ENCODE data around the gene LIX1. TPM values are rescaled to one million over a fixed set of nuclear protein-coding genes. Genes with fewer than 3 reads are reported as not detected.

Gene LIX1
- total RNA-seq, 1 experiment from 2014 or later = not detected

DNA sequence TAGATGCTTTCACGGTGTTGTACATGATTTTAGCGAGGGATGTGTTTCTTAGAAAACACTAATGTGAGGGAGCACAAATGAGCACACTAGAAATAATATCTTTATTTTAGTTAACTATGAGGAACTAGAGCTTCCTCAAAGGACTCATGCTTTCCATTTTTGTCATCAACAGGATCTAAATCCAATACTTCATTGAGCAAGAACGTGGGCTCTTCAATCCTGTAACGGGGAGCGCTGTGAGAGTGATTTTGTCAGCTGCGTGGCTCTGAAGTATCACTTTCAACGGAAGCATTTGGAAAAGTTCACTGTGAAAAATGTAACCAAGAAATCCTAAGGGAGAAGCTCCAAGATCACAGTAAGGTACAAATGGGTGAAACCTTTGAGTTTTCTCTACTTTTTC is 93.2 kb downstream of the LIX1 start:
- no peak for TF ChIP-seq ELF4 (CRISPR knock-in tag; IDR thresholded peaks at IDR 0.05; ENCODE audit: low read depth)
- TF ChIP-seq TEAD1 (CRISPR knock-in tag; IDR thresholded peaks at IDR 0.05) = no peak
- TF ChIP-seq, protein P1, sequence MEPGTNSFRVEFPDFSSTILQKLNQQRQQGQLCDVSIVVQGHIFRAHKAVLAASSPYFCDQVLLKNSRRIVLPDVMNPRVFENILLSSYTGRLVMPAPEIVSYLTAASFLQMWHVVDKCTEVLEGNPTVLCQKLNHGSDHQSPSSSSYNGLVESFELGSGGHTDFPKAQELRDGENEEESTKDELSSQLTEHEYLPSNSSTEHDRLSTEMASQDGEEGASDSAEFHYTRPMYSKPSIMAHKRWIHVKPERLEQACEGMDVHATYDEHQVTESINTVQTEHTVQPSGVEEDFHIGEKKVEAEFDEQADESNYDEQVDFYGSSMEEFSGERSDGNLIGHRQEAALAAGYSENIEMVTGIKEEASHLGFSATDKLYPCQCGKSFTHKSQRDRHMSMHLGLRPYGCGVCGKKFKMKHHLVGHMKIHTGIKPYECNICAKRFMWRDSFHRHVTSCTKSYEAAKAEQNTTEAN (CRISPR knock-in tag; IDR thresholded peaks at IDR 0.05) = no peak
- TF ChIP-seq ESRRA (CRISPR knock-in tag; IDR thresholded peaks at IDR 0.05; ENCODE audit: borderline replicate concordance) = no peak
- no peak for TF ChIP-seq ZNF219 (CRISPR knock-in tag; IDR thresholded peaks at IDR 0.05; ENCODE audit: borderline replicate concordance)
- no peak for TF ChIP-seq ATF2 (CRISPR knock-in tag; IDR thresholded peaks at IDR 0.05; ENCODE audit: borderline replicate concordance, low read depth)
- CTCF ChIA-PET = interaction anchor here (1.8 kb wide), 1 partner anchor 94 kb away, joined by 5 read pairs; the partner anchor contains the start of gene LIX1
- H3K9me3 Mint-ChIP-seq = peaks cover 20% of the 10 kb centered on the region

GRCh38 chr5:97047076-97047475 is 95.3 kb downstream of the LIX1 start:
- Mint-ChIP-seq H3K27ac (no peak overlapping the region), H3K9me3 (peaks cover 11% of the 10 kb centered on the region), H3K4me3 (no peak overlapping the region), H3K4me1 (peaks cover 33% of the 10 kb centered on the region), H3K36me3 (no peaks in the 10 kb centered on the region), H3K27me3 (ENCODE audit: low read depth) (no peaks in the 10 kb centered on the region)
- no peak for ATAC-seq
- TF ChIP-seq ATF1 (CRISPR knock-in tag; IDR thresholded peaks at IDR 0.05) (no peak), SOX15 (CRISPR knock-in tag; IDR thresholded peaks at IDR 0.05) (no peak), ZNF317 (CRISPR knock-in tag; IDR thresholded peaks at IDR 0.05; ENCODE audit: borderline replicate concordance, low read depth) (no peak), ZNF263 (CRISPR knock-in tag; IDR thresholded peaks at IDR 0.05; ENCODE audit: low read depth) (no peak), IRF2 (CRISPR knock-in tag; IDR thresholded peaks at IDR 0.05; ENCODE audit: borderline replicate concordance, low read depth) (no peak), NR2C2 (CRISPR knock-in tag; IDR thresholded peaks at IDR 0.05) (no peak), ZNF396 (CRISPR knock-in tag; IDR thresholded peaks at IDR 0.05; ENCODE audit: borderline replicate concordance) (no peak)
- TF ChIP-seq, protein P2, sequence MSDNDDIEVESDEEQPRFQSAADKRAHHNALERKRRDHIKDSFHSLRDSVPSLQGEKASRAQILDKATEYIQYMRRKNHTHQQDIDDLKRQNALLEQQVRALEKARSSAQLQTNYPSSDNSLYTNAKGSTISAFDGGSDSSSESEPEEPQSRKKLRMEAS (CRISPR knock-in tag; IDR thresholded peaks at IDR 0.05) = no peak
- no peak for DNase-seq (ENCODE audit: low spot score)
- ChIA-PET POLR2A (no interaction called here), CTCF (interaction anchor here (0.9 to 1.5 kb wide), 2 partner anchors 95 to 114 kb away, joined by 3 to 6 read pairs; partner anchors contain the start of gene LIX1)

More for the DNA sequence above, 93.2 kb downstream of the LIX1 start:
- DNase-seq (ENCODE audit: low spot score) = no peak
- Mint-ChIP-seq H3K36me3 (no peaks in the 10 kb centered on the region), H3K4me3 (no peak overlapping the region), H3K27ac (no peak overlapping the region), H3K27me3 (ENCODE audit: low read depth) (no peaks in the 10 kb centered on the region), H3K4me1 (peaks cover 21% of the 10 kb centered on the region)
- POLR2A ChIA-PET = no interaction called here
- ATAC-seq = no peak

GRCh38 chr5:97046270-97046982 is 96.0 kb downstream of the LIX1 start:
- Mint-ChIP-seq H3K4me1 (peaks cover 33% of the 10 kb centered on the region), H3K36me3 (no peaks in the 10 kb centered on the region), H3K27ac (no peak overlapping the region), H3K4me3 (no peak overlapping the region), H3K27me3 (ENCODE audit: low read depth) (no peaks in the 10 kb centered on the region), H3K9me3 (peaks cover 9% of the 10 kb centered on the region)
- ChIA-PET POLR2A (no interaction called here), CTCF (interaction anchor here (0.8 to 4.6 kb wide), 5 partner anchors 95 to 294 kb away, joined by 3 to 77 read pairs (median 4); partner anchors contain the start of genes LIX1 and LNPEP)
- no peak for ATAC-seq
- no peak for DNase-seq (ENCODE audit: low spot score)
- TF ChIP-seq, protein P3, sequence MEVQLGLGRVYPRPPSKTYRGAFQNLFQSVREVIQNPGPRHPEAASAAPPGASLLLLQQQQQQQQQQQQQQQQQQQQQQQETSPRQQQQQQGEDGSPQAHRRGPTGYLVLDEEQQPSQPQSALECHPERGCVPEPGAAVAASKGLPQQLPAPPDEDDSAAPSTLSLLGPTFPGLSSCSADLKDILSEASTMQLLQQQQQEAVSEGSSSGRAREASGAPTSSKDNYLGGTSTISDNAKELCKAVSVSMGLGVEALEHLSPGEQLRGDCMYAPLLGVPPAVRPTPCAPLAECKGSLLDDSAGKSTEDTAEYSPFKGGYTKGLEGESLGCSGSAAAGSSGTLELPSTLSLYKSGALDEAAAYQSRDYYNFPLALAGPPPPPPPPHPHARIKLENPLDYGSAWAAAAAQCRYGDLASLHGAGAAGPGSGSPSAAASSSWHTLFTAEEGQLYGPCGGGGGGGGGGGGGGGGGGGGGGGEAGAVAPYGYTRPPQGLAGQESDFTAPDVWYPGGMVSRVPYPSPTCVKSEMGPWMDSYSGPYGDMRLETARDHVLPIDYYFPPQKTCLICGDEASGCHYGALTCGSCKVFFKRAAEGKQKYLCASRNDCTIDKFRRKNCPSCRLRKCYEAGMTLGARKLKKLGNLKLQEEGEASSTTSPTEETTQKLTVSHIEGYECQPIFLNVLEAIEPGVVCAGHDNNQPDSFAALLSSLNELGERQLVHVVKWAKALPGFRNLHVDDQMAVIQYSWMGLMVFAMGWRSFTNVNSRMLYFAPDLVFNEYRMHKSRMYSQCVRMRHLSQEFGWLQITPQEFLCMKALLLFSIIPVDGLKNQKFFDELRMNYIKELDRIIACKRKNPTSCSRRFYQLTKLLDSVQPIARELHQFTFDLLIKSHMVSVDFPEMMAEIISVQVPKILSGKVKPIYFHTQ (CRISPR knock-in tag; IDR thresholded peaks at IDR 0.05) = no peak
- no peak for TF ChIP-seq PRRX2 (CRISPR knock-in tag; IDR thresholded peaks at IDR 0.05)
- TF ChIP-seq, protein P4, sequence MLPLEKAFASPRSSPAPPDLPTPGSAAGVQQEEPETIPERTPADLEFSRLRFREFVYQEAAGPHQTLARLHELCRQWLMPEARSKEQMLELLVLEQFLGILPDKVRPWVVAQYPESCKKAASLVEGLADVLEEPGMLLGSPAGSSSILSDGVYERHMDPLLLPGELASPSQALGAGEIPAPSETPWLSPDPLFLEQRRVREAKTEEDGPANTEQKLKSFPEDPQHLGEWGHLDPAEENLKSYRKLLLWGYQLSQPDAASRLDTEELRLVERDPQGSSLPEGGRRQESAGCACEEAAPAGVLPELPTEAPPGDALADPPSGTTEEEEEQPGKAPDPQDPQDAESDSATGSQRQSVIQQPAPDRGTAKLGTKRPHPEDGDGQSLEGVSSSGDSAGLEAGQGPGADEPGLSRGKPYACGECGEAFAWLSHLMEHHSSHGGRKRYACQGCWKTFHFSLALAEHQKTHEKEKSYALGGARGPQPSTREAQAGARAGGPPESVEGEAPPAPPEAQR (CRISPR knock-in tag; IDR thresholded peaks at IDR 0.05) = no peak
- TF ChIP-seq ZNF263 (CRISPR knock-in tag; IDR thresholded peaks at IDR 0.05; ENCODE audit: low read depth) = no peak
- TF ChIP-seq, protein P5, sequence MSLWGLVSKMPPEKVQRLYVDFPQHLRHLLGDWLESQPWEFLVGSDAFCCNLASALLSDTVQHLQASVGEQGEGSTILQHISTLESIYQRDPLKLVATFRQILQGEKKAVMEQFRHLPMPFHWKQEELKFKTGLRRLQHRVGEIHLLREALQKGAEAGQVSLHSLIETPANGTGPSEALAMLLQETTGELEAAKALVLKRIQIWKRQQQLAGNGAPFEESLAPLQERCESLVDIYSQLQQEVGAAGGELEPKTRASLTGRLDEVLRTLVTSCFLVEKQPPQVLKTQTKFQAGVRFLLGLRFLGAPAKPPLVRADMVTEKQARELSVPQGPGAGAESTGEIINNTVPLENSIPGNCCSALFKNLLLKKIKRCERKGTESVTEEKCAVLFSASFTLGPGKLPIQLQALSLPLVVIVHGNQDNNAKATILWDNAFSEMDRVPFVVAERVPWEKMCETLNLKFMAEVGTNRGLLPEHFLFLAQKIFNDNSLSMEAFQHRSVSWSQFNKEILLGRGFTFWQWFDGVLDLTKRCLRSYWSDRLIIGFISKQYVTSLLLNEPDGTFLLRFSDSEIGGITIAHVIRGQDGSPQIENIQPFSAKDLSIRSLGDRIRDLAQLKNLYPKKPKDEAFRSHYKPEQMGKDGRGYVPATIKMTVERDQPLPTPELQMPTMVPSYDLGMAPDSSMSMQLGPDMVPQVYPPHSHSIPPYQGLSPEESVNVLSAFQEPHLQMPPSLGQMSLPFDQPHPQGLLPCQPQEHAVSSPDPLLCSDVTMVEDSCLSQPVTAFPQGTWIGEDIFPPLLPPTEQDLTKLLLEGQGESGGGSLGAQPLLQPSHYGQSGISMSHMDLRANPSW (CRISPR knock-in tag; conservative IDR thresholded peaks at IDR 0.05; ENCODE audit: low read depth) = no peak
- TF ChIP-seq NFYB (CRISPR knock-in tag; conservative IDR thresholded peaks at IDR 0.05; ENCODE audit: low read depth) = no peak
- no peak for TF ChIP-seq IRF2 (CRISPR knock-in tag; IDR thresholded peaks at IDR 0.05; ENCODE audit: borderline replicate concordance, low read depth)
- no peak for TF ChIP-seq ZNF416 (CRISPR knock-in tag; IDR thresholded peaks at IDR 0.05)
